ENCODE measurements around the gene PPP1R3G.

DNA sequence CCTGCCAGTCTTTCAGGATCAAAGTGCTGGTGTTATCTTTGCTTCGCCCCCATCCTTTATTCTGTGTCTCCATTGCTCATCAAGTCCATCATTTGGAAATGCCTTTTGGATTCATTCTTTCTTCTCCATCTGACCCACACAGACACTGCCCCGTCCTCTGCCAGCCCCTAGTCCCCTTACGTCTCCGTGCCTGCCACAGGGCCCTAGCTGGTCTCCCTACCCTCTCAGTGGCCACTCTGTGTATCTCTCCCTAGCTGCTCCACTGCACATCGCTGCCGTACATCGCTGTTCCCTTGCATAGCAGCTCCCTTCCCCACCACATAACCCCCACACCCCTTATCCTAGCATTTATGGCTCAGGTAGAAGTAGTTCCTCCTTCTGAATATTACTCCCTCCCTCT, 15.7 kb downstream of the PPP1R3G start:
- no peak for TF ChIP-seq TCF7 (IDR thresholded peaks at IDR 0.05; ENCODE audit: low read depth)
- TF ChIP-seq RFXAP (CRISPR knock-in tag; IDR thresholded peaks at IDR 0.05; ENCODE audit: borderline replicate concordance) = no peak
- no peak for TF ChIP-seq LCORL (IDR thresholded peaks at IDR 0.05)
- no peak for TF ChIP-seq LCORL (CRISPR knock-in tag; IDR thresholded peaks at IDR 0.05)
- TF ChIP-seq PHF8 (CRISPR knock-in tag; IDR thresholded peaks at IDR 0.05) = no peak
- TF ChIP-seq, protein P1, sequence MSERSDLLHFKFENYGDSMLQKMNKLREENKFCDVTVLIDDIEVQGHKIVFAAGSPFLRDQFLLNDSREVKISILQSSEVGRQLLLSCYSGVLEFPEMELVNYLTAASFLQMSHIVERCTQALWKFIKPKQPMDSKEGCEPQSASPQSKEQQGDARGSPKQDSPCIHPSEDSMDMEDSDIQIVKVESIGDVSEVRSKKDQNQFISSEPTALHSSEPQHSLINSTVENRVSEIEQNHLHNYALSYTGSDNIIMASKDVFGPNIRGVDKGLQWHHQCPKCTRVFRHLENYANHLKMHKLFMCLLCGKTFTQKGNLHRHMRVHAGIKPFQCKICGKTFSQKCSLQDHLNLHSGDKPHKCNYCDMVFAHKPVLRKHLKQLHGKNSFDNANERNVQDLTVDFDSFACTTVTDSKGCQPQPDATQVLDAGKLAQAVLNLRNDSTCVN (CRISPR knock-in tag; IDR thresholded peaks at IDR 0.05; ENCODE audit: borderline replicate concordance) = no peak
- TF ChIP-seq FOSL1 (CRISPR knock-in tag; IDR thresholded peaks at IDR 0.05; ENCODE audit: borderline replicate concordance) = no peak
- TF ChIP-seq HNRNPUL1 (IDR thresholded peaks at IDR 0.05; ENCODE audit: low read depth, low read length) = no peak
